Spleen (tissue), 11 donors: ENCODE data around the gene ZMIZ1. TPM values are rescaled to one million over a fixed set of nuclear protein-coding genes. Genes with fewer than 3 reads are reported as not detected.
A peak's percentile ranks its signal among the peaks of the same experiment; 100 is the strongest.

ENCODE experiments used
- DNase-seq: peaks from one replicate; pipeline ENCODE4 v3.0.0-alpha.2; 2020
- H3K27ac ChIP-seq, 8 donors: fragments of 200-600 bp; sonication (generic) in 7 of 8; 1 replicate in 4 of 8; 2 replicates in 4 of 8; pipeline versions ENCODE4 v1.5.0 to v1.8.0; 2016 to 2021; ENCODE audit warnings: inconsistent platforms in 4 of 8, mild to moderate bottlenecking in 4 of 8, moderate library complexity in 1 of 8
- H3K27me3 ChIP-seq, 7 donors: fragments of 200-600 bp; sonication (generic) in 6 of 7; replicated peaks in 1 of 7; 1 replicate in 4 of 7; 2 replicates in 3 of 7; pipeline versions ENCODE4 v1.5.0 to v1.8.0; 2016 to 2021; ENCODE audit warnings: inconsistent platforms in 3 of 7, mild to moderate bottlenecking in 1 of 7
- H3K36me3 ChIP-seq, 6 donors: fragments of 200-600 bp; sonication (generic) in 5 of 6; 1 replicate in 4 of 6; 2 replicates in 2 of 6; pipeline versions ENCODE4 v1.5.0 to v1.8.0; 2016 to 2021; ENCODE audit warnings: inconsistent platforms in 2 of 6
- H3K4me1 ChIP-seq, 6 donors: fragments of 200-600 bp; sonication (generic) in 5 of 6; 1 replicate in 3 of 6; 2 replicates in 3 of 6; pipeline versions ENCODE4 v1.5.0 to v1.8.0; 2016 to 2021; ENCODE audit warnings: inconsistent platforms in 3 of 6
- H3K4me3 ChIP-seq, 8 donors: fragments of 200-600 bp; sonication (generic) in 7 of 8; 1 replicate in 4 of 8; 2 replicates in 4 of 8; pipeline versions ENCODE4 v1.5.0 to v1.8.0; 2016 to 2021; ENCODE audit warnings: inconsistent platforms in 4 of 8, mild to moderate bottlenecking in 4 of 8, moderate library complexity in 2 of 8
- H3K9me3 ChIP-seq, 8 donors: fragments of 200-600 bp; sonication (generic) in 7 of 8; 1 replicate in 4 of 8; 2 replicates in 4 of 8; pipeline versions ENCODE4 v1.5.0 to v1.8.0; 2016 to 2021; ENCODE audit warnings: inconsistent platforms in 4 of 8
- CTCF ChIP-seq, 11 experiments: fragments of 200-600 bp in 7 of 11; fragments of 450-650 bp in 4 of 11; sonication (generic) in 4 of 11; IDR thresholded peaks in 8 of 11; conservative IDR thresholded peaks in 3 of 11; 1 replicate in 7 of 11; 2 replicates in 4 of 11; pipeline versions ENCODE4 v1.4.0 to v1.8.0; 2016 to 2021; ENCODE audit warnings: antibody characterized with exemption in 11 of 11, inconsistent platforms in 4 of 11, mild to moderate bottlenecking in 1 of 11
- POLR2A ChIP-seq, 3 donors: fragments of 450-650 bp; IDR thresholded peaks; one replicate each; pipeline ENCODE4 v1.5.1; 2017; ENCODE audit warnings: antibody characterized with exemption in 3 of 3, mild to moderate bottlenecking in 1 of 3
- POLR2AphosphoS5 ChIP-seq, 3 donors: sonication (generic); formaldehyde crosslinking; IDR thresholded peaks; one replicate each; pipeline ENCODE4 v1.5.1; 2017; ENCODE audit warnings: antibody characterized with exemption in 3 of 3
- WGBS, 5 donors: extraction: QIAGEN DNeasy Blood & Tissue Kit in 3 of 5; methylation state at CpG; one replicate each; pipeline versions ENCODE4 v1.1.5 to v1.1.7; 2013 to 2018; 5-methylcytosine and 5-hydroxymethylcytosine counted together
- intact Hi-C: fragments of 100-400 bp; cut with DNase I; formaldehyde crosslinking; loops from one replicate; pipeline ENCODE4 v1.15.0; 2023; ENCODE audit warnings: low total_unique reads
- polyA plus RNA-seq, 3 donors: library from polyadenylated mRNA; stranded (reverse); fragments of 200-250 nt; gene quantifications; one replicate each; pipeline ENCODE4 v1.2.1, GENCODE V29; 2013
- total RNA-seq, 7 donors: library from RNA; depleted of rRNA in 3 of 7; stranded (reverse); fragments of >200 nt in 3 of 7; fragmentation: NEBNext Ultra II Directional in 4 of 7; extraction: Animal tissue kit (Norgen Biotek cat#: 25700) in 4 of 7; gene quantifications; one replicate each; pipeline versions ENCODE4 v1.1.0 to v1.2.1, GENCODE V29; 2016 to 2021
- donor health status: healthy with polysubstance abuse.
- donor health status: DM: no; HTN: no; CAD: no; lungs with moderate emphysema.
- donor health status: DM: no; HTN: no; CAD: no.
- donor health status: Bipolar disorder and iron deficiency.
- donor health status: healthy.
- donor health status: DM: no; HTN: no; CAD: no.
- donor health status: DM: yes; HTN: yes; CAD: no.

ZMIZ1 gene
- total and polyA plus RNA-seq, 10 donors, result 10.7 to 210 (median 125) TPM

GRCh38 chr10:79310911-79311573 lies 242.3 kb downstream of the ZMIZ1 start:
- no peaks in the 10 kb centered on the region for H3K9me3 ChIP-seq
- DNase-seq, result peak; percentile 52
- WGBS, 5 donors, result 83 to 91% (median 86%) methylated on average over 25 to 26 of the region's 26 CpGs

DNA sequence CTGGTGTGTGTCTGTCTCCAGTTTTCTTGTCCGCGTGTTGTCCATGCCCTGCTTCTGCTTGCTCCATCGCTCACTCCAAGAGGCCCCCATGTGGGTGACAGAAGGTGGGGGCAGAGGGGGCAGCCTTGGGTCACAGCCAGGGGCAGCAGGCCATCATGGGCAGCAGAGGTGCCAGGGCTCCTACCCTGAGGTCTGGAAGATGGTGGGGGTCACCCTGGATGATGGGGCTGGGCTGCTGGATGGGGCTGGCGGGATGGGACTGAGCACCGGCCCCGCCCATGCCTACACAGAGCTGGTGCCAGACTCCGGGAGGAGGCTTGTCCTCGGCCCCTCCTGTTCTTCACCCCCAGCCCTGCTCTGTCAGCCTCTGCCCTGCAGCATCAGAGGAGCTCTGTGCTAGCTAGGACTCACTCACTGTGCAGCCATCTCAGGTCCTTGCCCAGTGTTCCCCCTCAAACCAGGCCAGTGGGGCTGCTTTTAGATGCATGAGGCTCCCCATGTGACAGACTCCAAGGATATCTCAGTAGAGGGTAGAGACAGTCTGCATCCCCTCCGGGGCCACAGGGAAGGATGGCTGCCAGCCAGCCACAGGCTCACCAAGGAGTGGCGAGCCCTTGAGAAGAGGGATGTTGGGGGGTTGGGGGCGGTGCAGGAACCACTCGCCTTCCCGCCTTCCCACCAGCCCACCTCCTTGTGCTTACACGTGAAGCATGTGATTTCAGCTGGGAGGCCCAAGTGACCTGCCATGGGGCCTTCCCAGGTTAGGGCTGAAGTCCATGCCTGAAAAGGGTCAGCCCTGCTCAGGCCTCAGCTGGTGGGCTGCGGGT lies 243.0 kb downstream of the ZMIZ1 start:
- Histone ChIP-seq H3K27me3 (no peaks in the 10 kb centered on the region), H3K27ac (peak overlapping the region in 2 of 8 donors; percentile 28 to 40), H3K4me1 (peaks cover 6 to 40% (median 14%) of the 10 kb centered on the region in 6 donors), H3K36me3 (peaks cover 6 to 90% (median 78%) of the 10 kb centered on the region in 6 donors), H3K4me3 (no peak overlapping the region), H3K9me3 (no peaks in the 10 kb centered on the region)
- DNase-seq, result peak; percentile 68
- 86 to 93% (median 90%) methylated on average over 10 to 15 of the region's 15 CpGs for WGBS, 5 donors
- intact Hi-C loops, result no loop called here
- TF ChIP-seq POLR2AphosphoS5 (IDR thresholded peaks at IDR 0.05), result peak in 2 of 3 donors; percentile 32 to 40
- TF ChIP-seq CTCF (IDR thresholded peaks at IDR 0.05 in 8 of 11, conservative IDR thresholded peaks at IDR 0.05 in 3 of 11), result no peak
- no peak for TF ChIP-seq POLR2A (IDR thresholded peaks at IDR 0.05)

More at GRCh38 chr10:79310911-79311573, 242.3 kb downstream of the ZMIZ1 start:
- Histone ChIP-seq H3K27me3 (no peaks in the 10 kb centered on the region), H3K4me3 (no peak overlapping the region), H3K27ac (peak overlapping the region in 2 of 8 donors; percentile 28 to 40), H3K4me1 (peaks cover 0 to 33% (median 7%) of the 10 kb centered on the region in 6 donors), H3K36me3 (peaks cover 6 to 98% (median 86%) of the 10 kb centered on the region in 6 donors)
- TF ChIP-seq CTCF (IDR thresholded peaks at IDR 0.05 in 8 of 11, conservative IDR thresholded peaks at IDR 0.05 in 3 of 11) (no peak), POLR2AphosphoS5 (IDR thresholded peaks at IDR 0.05) (peak in 2 of 3 donors; percentile 6 to 28), POLR2A (IDR thresholded peaks at IDR 0.05) (no peak)
- intact Hi-C loops, result no loop called here

GRCh38 chr10:79312601-79313187 lies 243.9 kb downstream of the ZMIZ1 start:
- H3K9me3 ChIP-seq, result no peaks in the 10 kb centered on the region
- WGBS, 5 donors, result 88 to 94% (median 91%) methylated on average over 21 to 22 of the region's 22 CpGs
- H3K36me3 ChIP-seq, result peaks cover 6 to 81% (median 70%) of the 10 kb centered on the region in 6 donors
- TF ChIP-seq POLR2AphosphoS5 (IDR thresholded peaks at IDR 0.05) (peak in 1 of 3 donors; percentile 68), CTCF (IDR thresholded peaks at IDR 0.05 in 8 of 11, conservative IDR thresholded peaks at IDR 0.05 in 3 of 11) (no peak)
- H3K27ac ChIP-seq, result no peak overlapping the region
- DNase-seq, result peak; percentile 50
- peaks cover 14 to 49% (median 23%) of the 10 kb centered on the region in 6 donors for H3K4me1 ChIP-seq
- no peak overlapping the region for H3K4me3 ChIP-seq
- no peaks in the 10 kb centered on the region for H3K27me3 ChIP-seq
- intact Hi-C loops, result no loop called here
